IPS DF 6.9 (cell line): Measurements from ENCODE around the gene RMI2.

Experiments used
- DNase-seq: peaks from one replicate; pipeline ENCODE4 v3.0.0-alpha.2; 2013; ENCODE audit warnings: low read depth, low spot score
- H3K27ac ChIP-seq: one replicate; pipeline ENCODE4 v1.5.1; 2013; ENCODE audit warnings: low read length, control low read depth
- H3K27me3 ChIP-seq: 2 replicates; pipeline ENCODE4 v1.6.1; 2013; ENCODE audit warnings: mild to moderate bottlenecking, low read length; ENCODE audit not compliant: control insufficient read depth, insufficient read depth
- H3K36me3 ChIP-seq: 2 replicates; pipeline ENCODE4 v1.6.1; 2013; ENCODE audit warnings: low read length; ENCODE audit not compliant: control insufficient read depth, insufficient read depth
- H3K4me1 ChIP-seq: 2 replicates; pipeline ENCODE4 v1.6.1; 2013; ENCODE audit warnings: low read length; ENCODE audit not compliant: control insufficient read depth, insufficient read depth
- H3K4me3 ChIP-seq: 2 replicates; pipeline ENCODE4 v1.5.1; 2013; ENCODE audit warnings: mild to moderate bottlenecking, low read length
- H3K9me3 ChIP-seq: 2 replicates; pipeline ENCODE4 v1.6.1; 2013; ENCODE audit warnings: low read length, inconsistent platforms; ENCODE audit not compliant: control insufficient read depth, insufficient read depth
- WGBS: extraction: QIAGEN DNeasy Blood & Tissue Kit; methylation state at CpG from one replicate; pipeline ENCODE4 v1.1.7; 2013; ENCODE audit warnings: mixed read lengths, missing lambda C conversion rate; ENCODE audit not compliant: insufficient read length, insufficient coverage; 5-methylcytosine and 5-hydroxymethylcytosine counted together

The RMI2 gene

DNA sequence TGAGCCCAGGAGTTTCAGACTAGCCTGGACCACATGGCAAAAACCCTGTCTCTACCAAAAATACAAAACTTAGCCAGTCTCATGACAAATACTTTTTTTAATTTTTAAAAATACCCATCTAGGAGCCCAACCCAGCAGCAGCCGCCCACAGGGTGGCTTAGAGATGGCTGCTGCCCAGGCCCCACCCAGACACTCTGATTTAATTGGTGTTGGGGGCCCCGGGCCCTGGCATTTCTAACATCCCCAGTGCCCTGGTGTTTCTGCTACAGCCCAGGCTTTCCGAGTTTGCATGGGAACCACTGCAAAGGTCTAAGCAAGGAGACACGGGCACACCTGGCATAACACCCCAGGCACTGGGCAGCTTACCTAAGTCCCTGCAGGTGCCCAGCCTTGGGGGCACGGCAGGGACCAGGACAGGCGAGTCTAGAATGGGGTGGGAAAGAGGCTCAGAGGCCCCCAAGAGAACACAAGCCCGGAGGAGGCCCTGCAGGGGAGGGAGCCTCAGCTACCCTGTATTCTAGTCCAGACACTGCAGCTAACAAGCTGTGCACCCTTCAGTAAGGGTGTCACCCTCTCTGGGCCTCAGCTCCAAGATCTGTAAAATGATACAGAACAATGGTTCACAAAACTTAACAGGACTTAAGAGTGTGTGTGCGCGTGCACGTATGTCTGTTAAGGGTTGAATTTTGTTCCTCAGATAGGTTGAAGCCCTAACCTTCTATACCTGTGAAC lies 48.8 kb downstream of the RMI2 start:
- Histone ChIP-seq H3K4me1 (peaks cover 3% of the 10 kb centered on the region; the same call in 1 of the 2 replicates), H3K27me3 (no peaks in the 10 kb centered on the region), H3K36me3 (no peaks in the 10 kb centered on the region; the same call in 1 of the 2 replicates), H3K27ac (no peak overlapping the region), H3K9me3 (no peaks in the 10 kb centered on the region), H3K4me3 (no peak overlapping the region)
- WGBS: no CpG with 5 or more reads among the region's 10 CpGs
- no peak for DNase-seq

DNA sequence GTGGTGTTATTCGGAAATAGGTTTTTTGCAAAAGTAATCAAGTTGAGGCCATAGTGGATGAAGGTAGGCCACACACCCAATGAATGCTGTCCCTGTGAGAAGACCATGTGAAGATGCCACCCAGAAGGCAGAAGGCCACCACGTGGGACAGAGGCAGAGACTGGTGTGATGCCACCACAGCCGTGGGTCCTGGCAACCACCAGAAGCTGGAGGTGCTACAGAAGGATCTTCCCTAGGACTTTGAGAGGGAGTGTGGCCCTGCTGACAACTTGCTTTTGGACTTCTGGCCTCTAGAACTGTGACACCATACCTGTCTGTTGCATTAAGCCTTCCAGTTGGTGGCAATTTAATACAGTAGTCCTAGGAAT lies 49.3 kb downstream of the RMI2 start:
- Histone ChIP-seq H3K27me3 (no peaks in the 10 kb centered on the region), H3K4me3 (no peak overlapping the region)

GRCh38 chr16:11395008-11395948 lies 50.0 kb downstream of the RMI2 start:
- H3K4me3 ChIP-seq: no peak overlapping the region
- H3K4me1 ChIP-seq: peaks cover 3% of the 10 kb centered on the region; the same call in 1 of the 2 replicates
- no peaks in the 10 kb centered on the region for H3K27me3 ChIP-seq
- no CpG with 5 or more reads among the region's 22 CpGs for WGBS
- no peak for DNase-seq
- no peaks in the 10 kb centered on the region for H3K9me3 ChIP-seq
- H3K36me3 ChIP-seq: no peaks in the 10 kb centered on the region; the same call in 1 of the 2 replicates
- no peak overlapping the region for H3K27ac ChIP-seq

More for the DNA sequence above, 49.3 kb downstream of the RMI2 start:
- Histone ChIP-seq H3K4me1 (peaks cover 3% of the 10 kb centered on the region; the same call in 1 of the 2 replicates), H3K36me3 (no peaks in the 10 kb centered on the region; the same call in 1 of the 2 replicates), H3K27ac (no peak overlapping the region), H3K9me3 (no peaks in the 10 kb centered on the region)
- WGBS: no CpG with 5 or more reads among the region's 3 CpGs
- DNase-seq: no peak

- H3K9me3 ChIP-seq: no peaks in the 10 kb centered on the region
- H3K36me3 ChIP-seq: no peaks in the 10 kb centered on the region
- H3K27me3 ChIP-seq: no peaks in the 10 kb centered on the region
- H3K4me3 ChIP-seq: no peak overlapping the region
- WGBS: no CpG with 5 or more reads among the region's 3 CpGs
- H3K27ac ChIP-seq: no peak overlapping the region
- DNase-seq: no peak
- H3K4me1 ChIP-seq: peaks cover 3% of the 10 kb centered on the region; the same call in 1 of the 2 replicates
Measured at GRCh38 chr16:11395949-11396240, 50.6 kb downstream of the RMI2 start.

DNA sequence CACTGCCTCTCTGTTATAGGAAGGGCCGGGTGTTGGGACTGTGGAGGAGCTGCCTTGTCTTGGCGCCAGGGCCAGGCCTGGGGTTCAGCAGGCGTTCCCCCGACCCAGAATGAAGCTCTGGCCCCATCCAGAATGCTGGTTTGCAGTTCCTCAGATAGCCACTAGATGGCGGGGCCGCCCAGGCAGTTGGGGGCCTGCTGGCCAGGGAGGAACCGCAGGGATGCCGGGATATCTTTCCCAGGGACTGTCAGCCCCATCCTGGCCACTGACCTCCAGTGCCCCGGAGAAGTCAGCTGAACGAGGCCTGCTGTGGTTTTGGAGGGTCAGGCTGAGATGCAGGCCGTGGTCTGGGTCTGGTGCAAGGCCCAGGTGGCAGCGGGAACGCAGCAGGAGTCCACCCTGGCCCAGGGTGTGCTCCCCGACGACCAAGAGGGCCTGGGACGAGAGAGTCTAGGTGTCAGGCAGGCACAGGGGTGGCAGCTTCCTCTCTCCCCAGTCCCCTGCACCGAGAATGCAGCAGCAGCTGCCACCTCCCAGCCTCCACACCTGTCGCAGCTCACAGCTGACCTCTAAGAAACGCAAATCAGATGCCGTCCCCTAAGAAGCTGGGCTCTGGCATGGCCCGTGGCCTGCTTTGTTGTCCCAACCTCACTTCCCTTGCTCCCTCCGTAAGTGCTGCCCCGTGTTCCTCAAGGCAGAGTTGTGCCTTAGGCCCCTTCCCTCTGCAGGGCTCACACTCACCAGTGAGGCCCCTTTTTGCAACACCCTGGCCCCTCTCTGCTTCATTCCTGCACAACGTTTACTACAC lies 51.2 kb downstream of the RMI2 start:
- no peaks in the 10 kb centered on the region for H3K27me3 ChIP-seq
- no peak overlapping the region for H3K27ac ChIP-seq

GRCh38 chr16:11398136-11398535 lies 52.9 kb downstream of the RMI2 start:
- no peaks in the 10 kb centered on the region for H3K27me3 ChIP-seq

More for the DNA sequence above, 51.2 kb downstream of the RMI2 start:
- no peaks in the 10 kb centered on the region for H3K9me3 ChIP-seq
- WGBS: no CpG with 5 or more reads among the region's 24 CpGs
- no peak for DNase-seq
- peaks cover 3% of the 10 kb centered on the region; the same call in 1 of the 2 replicates for H3K4me1 ChIP-seq
- H3K36me3 ChIP-seq: no peaks in the 10 kb centered on the region
- no peak overlapping the region for H3K4me3 ChIP-seq

DNA sequence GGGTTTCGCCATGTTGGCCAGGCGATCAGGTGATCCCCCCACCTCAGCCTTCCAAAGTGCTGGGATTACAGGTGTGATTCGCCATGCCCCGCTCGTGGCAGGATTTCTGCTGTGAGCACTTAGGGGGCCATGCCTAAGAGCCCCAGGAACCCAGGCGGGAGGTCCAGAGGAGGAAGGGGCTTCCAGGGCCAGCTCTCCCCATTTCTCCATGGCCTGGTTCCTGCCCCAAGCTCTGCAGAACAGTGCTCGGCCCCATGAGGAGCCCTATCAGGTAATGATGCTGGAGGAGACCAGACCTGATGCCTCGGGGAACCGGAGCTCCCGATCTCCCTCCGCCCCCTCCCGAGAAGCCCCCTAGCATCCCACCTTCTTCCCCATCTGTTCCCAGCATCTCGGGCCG lies 53.6 kb downstream of the RMI2 start:
- Histone ChIP-seq H3K27ac (no peak overlapping the region), H3K36me3 (no peaks in the 10 kb centered on the region), H3K27me3 (no peaks in the 10 kb centered on the region), H3K4me1 (no peaks in the 10 kb centered on the region), H3K9me3 (no peaks in the 10 kb centered on the region), H3K4me3 (no peak overlapping the region)
- no CpG with 5 or more reads among the region's 14 CpGs for WGBS
- no peak for DNase-seq

More at GRCh38 chr16:11398136-11398535, 52.9 kb downstream of the RMI2 start:
- no peak for DNase-seq
- no CpG with 5 or more reads among the region's 10 CpGs for WGBS
- Histone ChIP-seq H3K36me3 (no peaks in the 10 kb centered on the region), H3K9me3 (no peaks in the 10 kb centered on the region), H3K4me1 (no peaks in the 10 kb centered on the region), H3K27ac (no peak overlapping the region), H3K4me3 (no peak overlapping the region)

DNA sequence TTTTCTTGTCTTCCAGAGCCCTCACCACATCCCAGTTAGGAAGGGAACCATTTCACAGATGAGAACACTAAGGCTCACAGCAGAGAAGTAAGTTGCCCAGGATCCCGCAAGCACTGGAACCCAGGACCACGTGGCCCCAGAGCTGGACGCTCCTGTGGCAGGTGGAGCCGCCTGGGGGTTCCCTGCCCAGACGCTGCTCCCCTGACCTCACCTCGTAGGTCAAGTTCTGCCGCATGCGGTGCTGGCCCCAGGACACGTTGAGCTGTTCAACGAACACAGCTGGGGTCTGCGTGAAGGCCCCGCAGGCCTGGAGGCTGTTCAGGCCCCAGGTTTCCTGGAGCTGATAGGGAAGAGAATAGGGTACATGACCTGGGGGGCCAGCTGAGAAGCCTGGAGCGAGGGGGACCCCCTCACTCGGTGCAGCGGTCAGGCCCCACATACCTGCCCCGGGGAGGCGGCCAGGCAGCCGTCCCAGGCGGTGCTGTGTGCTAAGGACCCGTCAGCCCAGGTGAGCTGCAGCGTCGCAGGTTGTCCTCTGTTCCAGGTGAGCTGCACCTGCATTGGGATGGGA lies 54.1 kb downstream of the RMI2 start:
- no peaks in the 10 kb centered on the region for H3K27me3 ChIP-seq

DNA sequence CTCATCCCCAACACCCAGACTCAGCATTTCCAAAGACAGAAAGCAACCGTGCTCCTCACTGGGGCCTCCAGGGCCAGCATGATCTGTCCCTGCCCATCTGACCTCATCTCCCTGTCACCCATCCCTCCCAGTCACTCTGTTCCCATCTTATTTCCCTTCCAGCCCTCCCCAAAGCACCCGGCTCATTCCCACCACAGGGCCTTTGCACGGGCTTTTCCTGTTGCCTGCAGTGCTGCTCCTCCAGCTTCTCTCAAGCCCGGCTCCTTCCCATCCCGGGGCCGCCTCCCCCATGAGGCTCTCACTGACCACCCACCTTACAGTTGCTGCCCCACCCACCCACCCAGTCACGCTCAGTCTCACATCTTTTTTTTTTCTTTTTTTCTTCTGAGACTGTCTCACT lies 54.8 kb downstream of the RMI2 start:
- no CpG with 5 or more reads among the region's 7 CpGs for WGBS
- no peaks in the 10 kb centered on the region for H3K9me3 ChIP-seq
- H3K4me1 ChIP-seq: no peaks in the 10 kb centered on the region

More for the DNA sequence above, 54.1 kb downstream of the RMI2 start:
- no CpG with 5 or more reads among the region's 22 CpGs for WGBS
- Histone ChIP-seq H3K9me3 (no peaks in the 10 kb centered on the region), H3K36me3 (no peaks in the 10 kb centered on the region), H3K4me3 (no peak overlapping the region), H3K4me1 (no peaks in the 10 kb centered on the region), H3K27ac (no peak overlapping the region)
- DNase-seq: no peak

More for the DNA sequence above, 54.8 kb downstream of the RMI2 start:
- no peaks in the 10 kb centered on the region for H3K36me3 ChIP-seq
- H3K27me3 ChIP-seq: no peaks in the 10 kb centered on the region
- no peak overlapping the region for H3K4me3 ChIP-seq
- no peak overlapping the region for H3K27ac ChIP-seq
- no peak for DNase-seq
